Measurements from ENCODE around the gene LARGE1. TPM values are rescaled to one million over a fixed set of nuclear protein-coding genes. Genes with fewer than 3 reads are reported as not detected.
"Not testable (repeated sequence)": the region's sequence is repeated elsewhere in the genome, so short reads cannot be mapped to it uniquely, and the experiment has no call there.

Gene LARGE1
- total RNA-seq, 1 donor: 13.4 TPM

DNA sequence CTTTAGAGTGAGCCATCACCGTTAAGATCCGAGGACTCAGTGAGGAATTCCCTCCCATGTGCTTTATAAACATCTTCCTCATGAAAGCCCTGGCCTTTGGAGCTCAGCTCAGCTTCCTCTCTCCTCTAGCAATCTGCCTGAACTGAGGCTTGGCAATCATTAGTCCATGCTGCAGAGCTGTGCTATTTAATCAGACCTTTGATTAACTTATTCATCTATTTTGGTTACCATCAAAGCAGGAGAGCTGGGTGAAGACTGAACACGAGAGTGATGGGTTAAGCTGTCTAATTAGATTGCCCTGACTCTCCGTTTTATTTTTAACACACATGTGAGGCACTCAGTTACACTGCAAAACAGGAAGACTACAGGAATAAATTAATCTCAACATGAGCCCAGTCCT is 351.3 kb downstream of the LARGE1 start:
- TF ChIP-seq, protein P1, sequence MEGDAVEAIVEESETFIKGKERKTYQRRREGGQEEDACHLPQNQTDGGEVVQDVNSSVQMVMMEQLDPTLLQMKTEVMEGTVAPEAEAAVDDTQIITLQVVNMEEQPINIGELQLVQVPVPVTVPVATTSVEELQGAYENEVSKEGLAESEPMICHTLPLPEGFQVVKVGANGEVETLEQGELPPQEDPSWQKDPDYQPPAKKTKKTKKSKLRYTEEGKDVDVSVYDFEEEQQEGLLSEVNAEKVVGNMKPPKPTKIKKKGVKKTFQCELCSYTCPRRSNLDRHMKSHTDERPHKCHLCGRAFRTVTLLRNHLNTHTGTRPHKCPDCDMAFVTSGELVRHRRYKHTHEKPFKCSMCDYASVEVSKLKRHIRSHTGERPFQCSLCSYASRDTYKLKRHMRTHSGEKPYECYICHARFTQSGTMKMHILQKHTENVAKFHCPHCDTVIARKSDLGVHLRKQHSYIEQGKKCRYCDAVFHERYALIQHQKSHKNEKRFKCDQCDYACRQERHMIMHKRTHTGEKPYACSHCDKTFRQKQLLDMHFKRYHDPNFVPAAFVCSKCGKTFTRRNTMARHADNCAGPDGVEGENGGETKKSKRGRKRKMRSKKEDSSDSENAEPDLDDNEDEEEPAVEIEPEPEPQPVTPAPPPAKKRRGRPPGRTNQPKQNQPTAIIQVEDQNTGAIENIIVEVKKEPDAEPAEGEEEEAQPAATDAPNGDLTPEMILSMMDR (IDR thresholded peaks at IDR 0.05; ENCODE audit: insufficient read depth, low read depth, low read length): no peak
- no peak for DNase-seq (ENCODE audit: low read depth)
- no peak overlapping the region for H3K4me3 ChIP-seq (ENCODE audit: low read depth, low read length)

DNA sequence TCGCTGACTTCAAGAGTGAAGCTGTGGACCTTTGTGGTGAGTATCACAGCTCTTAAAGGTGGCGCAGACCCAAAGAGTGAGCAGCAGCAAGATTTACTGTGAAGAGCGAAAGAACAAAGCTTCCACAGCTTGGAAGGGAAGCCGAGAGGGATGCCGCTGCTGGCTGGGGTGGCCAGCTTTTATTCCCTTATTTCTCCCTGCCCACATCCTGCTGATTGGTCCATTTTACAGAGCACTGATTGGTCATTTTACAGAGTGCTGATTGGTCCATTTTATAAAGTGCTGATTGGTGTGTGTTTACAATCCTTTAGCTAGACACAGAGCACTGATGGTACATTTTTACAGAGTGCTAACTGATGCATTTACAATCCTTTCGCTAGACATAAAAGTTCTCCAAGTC is 353.8 kb downstream of the LARGE1 start:
- DNase-seq (ENCODE audit: low read depth); H3K4me3 ChIP-seq (ENCODE audit: low read depth, low read length): not testable (repeated sequence)

DNA sequence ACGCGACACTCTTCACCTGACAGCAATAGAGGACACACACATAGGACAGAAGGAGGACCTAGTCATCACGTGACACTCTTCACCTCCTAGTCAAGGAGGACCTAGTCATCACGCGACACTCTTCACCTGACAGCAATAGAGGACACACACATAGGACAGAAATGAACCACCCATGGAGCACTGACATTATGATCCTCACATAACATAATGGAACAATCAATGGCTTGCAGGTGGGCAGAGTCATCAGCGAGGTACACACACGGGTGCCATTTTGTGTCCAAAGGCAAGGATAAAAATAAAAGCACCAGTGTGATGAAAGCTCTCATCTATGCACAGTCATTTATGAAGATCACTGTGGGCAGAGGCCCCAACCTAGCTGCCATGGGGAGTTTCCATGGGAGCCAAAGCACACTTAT is 354.7 kb downstream of the LARGE1 start:
- TF ChIP-seq, protein P1 (IDR thresholded peaks at IDR 0.05; ENCODE audit: insufficient read depth, low read depth, low read length): no peak
- no peak overlapping the region for H3K4me3 ChIP-seq (ENCODE audit: low read depth, low read length)
- DNase-seq (ENCODE audit: low read depth): no peak

DNA sequence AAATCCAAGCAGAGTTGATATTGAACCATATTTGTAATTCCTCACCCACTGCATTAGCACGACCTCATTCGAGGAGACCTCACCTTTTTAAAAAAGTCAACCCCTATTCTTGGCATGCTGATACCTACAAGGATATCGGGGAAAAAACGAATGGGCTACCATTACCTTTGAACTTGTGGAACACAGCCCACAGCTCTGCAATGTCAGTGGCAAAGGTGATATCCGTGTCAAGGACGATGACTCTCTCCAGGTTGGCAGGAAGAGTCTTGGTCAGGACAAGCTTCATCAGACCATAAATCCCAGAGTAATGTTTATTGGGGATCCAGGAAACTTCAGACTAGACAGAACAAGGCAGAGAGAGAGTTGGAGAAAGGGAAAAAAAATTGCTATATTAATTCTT is 355.6 kb downstream of the LARGE1 start:
- DNase-seq (ENCODE audit: low read depth): no peak
- TF ChIP-seq, protein P1 (IDR thresholded peaks at IDR 0.05; ENCODE audit: insufficient read depth, low read depth, low read length): no peak

DNA sequence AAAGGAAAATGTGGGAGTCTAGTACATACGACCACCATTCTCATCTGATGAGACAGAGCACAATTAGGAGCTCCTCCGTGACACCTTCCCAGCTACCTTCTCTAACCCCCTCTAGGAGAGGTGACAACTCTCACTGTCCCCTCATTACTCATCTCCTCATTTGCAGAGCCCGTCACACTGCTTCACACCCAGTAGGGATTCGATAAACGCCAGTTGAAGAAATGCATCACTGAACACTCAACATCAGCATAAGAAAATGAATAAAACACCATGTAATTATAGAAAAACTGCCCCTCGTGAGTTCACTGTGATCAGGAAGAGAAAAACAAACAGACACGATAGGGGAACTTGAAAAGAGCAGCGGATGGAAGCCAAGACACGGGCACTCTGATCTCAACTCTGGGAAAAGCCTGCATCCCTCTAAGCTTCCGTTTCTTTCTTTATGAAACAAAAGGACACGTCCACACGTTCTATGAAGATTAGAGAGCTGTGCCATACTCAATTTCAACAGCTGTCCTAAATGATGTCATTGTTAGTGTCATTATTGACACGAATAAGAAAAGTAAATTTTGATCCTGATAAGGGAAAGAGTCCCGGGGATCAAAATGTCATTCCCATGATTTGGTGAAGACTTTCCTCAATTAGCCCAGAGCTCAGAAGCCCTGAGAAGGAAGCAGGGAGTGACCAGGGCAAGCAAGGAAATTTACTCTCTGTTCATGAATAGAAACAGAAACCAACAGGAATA is 356.9 kb downstream of the LARGE1 start:
- TF ChIP-seq, protein P1 (IDR thresholded peaks at IDR 0.05; ENCODE audit: insufficient read depth, low read depth, low read length): no peak
- DNase-seq (ENCODE audit: low read depth): no peak
- no peak overlapping the region for H3K4me3 ChIP-seq (ENCODE audit: low read depth, low read length)

More for the DNA sequence above, 355.6 kb downstream of the LARGE1 start:
- H3K4me3 ChIP-seq (ENCODE audit: low read depth, low read length): no peak overlapping the region

DNA sequence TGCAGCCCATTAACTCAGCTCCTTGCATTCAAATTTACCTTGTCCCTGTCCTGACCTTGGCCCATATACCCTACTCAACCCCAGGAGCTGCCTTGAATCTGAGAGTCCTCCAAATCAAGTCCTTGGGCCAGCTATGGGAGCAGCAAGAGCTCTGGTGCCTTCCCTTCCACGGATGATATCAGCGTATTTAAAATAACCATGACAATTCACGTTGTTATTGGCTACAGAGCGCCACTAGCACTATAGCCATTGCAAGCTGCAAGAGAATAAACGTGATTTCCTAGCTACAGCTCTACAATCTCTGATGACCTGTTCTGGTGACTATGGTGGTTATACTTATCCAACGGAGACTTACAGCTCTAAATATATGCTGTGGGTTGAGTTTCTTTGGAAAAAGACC is 357.8 kb downstream of the LARGE1 start:
- no peak for DNase-seq (ENCODE audit: low read depth)

DNA sequence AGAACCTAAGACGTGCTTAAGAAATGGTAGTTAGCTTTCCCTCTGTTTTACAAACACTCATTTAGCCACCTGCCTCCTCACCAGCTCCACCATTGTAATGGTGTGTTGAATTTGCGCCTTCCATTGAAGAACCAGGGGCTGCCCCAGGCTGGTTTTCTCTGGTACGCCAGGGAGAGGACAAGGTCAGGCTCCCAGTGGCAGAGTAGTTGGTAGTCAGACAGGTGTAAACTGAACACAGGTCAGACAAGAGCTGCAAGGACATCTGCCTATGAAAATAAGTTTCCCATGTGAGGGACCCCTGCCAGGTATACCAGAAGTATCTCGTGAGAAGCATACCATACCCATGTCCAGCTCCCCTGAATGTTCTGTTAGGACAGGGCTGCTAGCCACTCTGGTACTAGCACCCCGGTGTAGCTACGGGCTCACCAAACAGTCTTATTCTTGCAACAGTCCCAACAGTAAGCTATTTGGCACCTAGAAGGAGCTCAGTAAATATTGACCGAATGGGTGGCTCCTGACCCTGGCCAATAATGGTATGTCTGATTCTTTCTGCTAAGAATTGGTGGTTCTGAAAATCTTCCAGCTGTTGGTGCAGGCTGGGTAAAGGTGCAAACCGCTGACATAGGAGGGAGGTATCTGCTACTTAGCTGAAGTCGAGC is 359.0 kb downstream of the LARGE1 start:
- TF ChIP-seq, protein P1 (IDR thresholded peaks at IDR 0.05; ENCODE audit: insufficient read depth, low read depth, low read length): no peak
- no peak for DNase-seq (ENCODE audit: low read depth)
- H3K4me3 ChIP-seq (ENCODE audit: low read depth, low read length): no peak overlapping the region

More for the DNA sequence above, 357.8 kb downstream of the LARGE1 start:
- TF ChIP-seq, protein P1 (IDR thresholded peaks at IDR 0.05; ENCODE audit: insufficient read depth, low read depth, low read length): no peak
- no peak overlapping the region for H3K4me3 ChIP-seq (ENCODE audit: low read depth, low read length)
